ENCODE data around the gene STRN3. TPM values are rescaled to one million over a fixed set of nuclear protein-coding genes. Genes with fewer than 3 reads are reported as not detected.
"Not testable (repeated sequence)": the region's sequence is repeated elsewhere in the genome, so short reads cannot be mapped to it uniquely, and the experiment has no call there.

The STRN3 gene
- total RNA-seq, 2 experiments from 2014 or later, result 22.3 to 25.4 TPM

- H3K9me3 Mint-ChIP-seq, result peaks cover 19% of the 10 kb centered on the region
- POLR2A ChIA-PET, CTCF ChIA-PET, H3K4me3 Mint-ChIP-seq, H3K27ac Mint-ChIP-seq, DNase-seq, H3K27me3 Mint-ChIP-seq: not testable (repeated sequence)
- peaks cover 41% of the 10 kb centered on the region for H3K36me3 Mint-ChIP-seq (ENCODE audit: low read depth)
- H3K4me1 Mint-ChIP-seq, result peaks cover 18% of the 10 kb centered on the region
These were observed 58.6 kb downstream of the STRN3 start for GRCh38 chr14:30967364-30968098.

- peaks cover 41% of the 10 kb centered on the region for H3K36me3 Mint-ChIP-seq (ENCODE audit: low read depth)
- H3K4me1 Mint-ChIP-seq, result peaks cover 18% of the 10 kb centered on the region
- no peaks in the 10 kb centered on the region for H3K27me3 Mint-ChIP-seq
- CTCF ChIA-PET, result no interaction called here
- DNase-seq, result no peak
- no peak overlapping the region for H3K27ac Mint-ChIP-seq
- H3K9me3 Mint-ChIP-seq, result peaks cover 19% of the 10 kb centered on the region
- POLR2A ChIA-PET, result no interaction called here
- no peak overlapping the region for H3K4me3 Mint-ChIP-seq
These were observed 59.5 kb downstream of the STRN3 start for GRCh38 chr14:30966415-30967363.

GRCh38 chr14:30965861-30966260, 60.3 kb downstream of the STRN3 start:
- CTCF ChIA-PET, H3K27me3 Mint-ChIP-seq, DNase-seq, H3K27ac Mint-ChIP-seq, POLR2A ChIA-PET, H3K4me3 Mint-ChIP-seq: not testable (repeated sequence)
- H3K4me1 Mint-ChIP-seq, result peaks cover 18% of the 10 kb centered on the region
- H3K9me3 Mint-ChIP-seq, result peaks cover 19% of the 10 kb centered on the region
- H3K36me3 Mint-ChIP-seq (ENCODE audit: low read depth), result peaks cover 37% of the 10 kb centered on the region

GRCh38 chr14:30962537-30962936, 63.6 kb downstream of the STRN3 start:
- not testable (repeated sequence) for DNase-seq, H3K27me3 Mint-ChIP-seq, H3K27ac Mint-ChIP-seq, H3K4me3 Mint-ChIP-seq
- Mint-ChIP-seq H3K4me1 (peaks cover 17% of the 10 kb centered on the region), H3K9me3 (peaks cover 19% of the 10 kb centered on the region), H3K36me3 (ENCODE audit: low read depth) (peaks cover 37% of the 10 kb centered on the region)
- CTCF ChIA-PET, result interaction anchor here (1.1 kb wide), 1 partner anchor 118 kb away, joined by 4 read pairs; no protein-coding TSS in a partner anchor
- POLR2A ChIA-PET, result interaction anchor here (1.2 kb wide), 1 partner anchor 64 kb away, joined by 3 read pairs; the partner anchor contains the start of gene STRN3

- no peak for DNase-seq
- POLR2A ChIA-PET, result no interaction called here
These were observed 64.8 kb downstream of the STRN3 start for GRCh38 chr14:30961330-30961729.

GRCh38 chr14:30960216-30960615, 66.0 kb downstream of the STRN3 start:
- ChIA-PET POLR2A (no interaction called here), CTCF (interaction anchor here (0.7 kb wide), 1 partner anchor 676 kb away, joined by 3 read pairs; no protein-coding TSS in a partner anchor)
- Mint-ChIP-seq H3K9me3 (peaks cover 3% of the 10 kb centered on the region), H3K36me3 (ENCODE audit: low read depth) (peaks cover 31% of the 10 kb centered on the region), H3K4me3 (no peak overlapping the region), H3K4me1 (peaks cover 9% of the 10 kb centered on the region), H3K27me3 (no peaks in the 10 kb centered on the region), H3K27ac (no peak overlapping the region)
- DNase-seq, result no peak

More at GRCh38 chr14:30961330-30961729, 64.8 kb downstream of the STRN3 start:
- Mint-ChIP-seq H3K4me1 (peaks cover 12% of the 10 kb centered on the region), H3K27ac (no peak overlapping the region), H3K36me3 (ENCODE audit: low read depth) (peaks cover 35% of the 10 kb centered on the region), H3K27me3 (no peaks in the 10 kb centered on the region), H3K9me3 (peaks cover 10% of the 10 kb centered on the region), H3K4me3 (no peak overlapping the region)
- CTCF ChIA-PET, result interaction anchor here (1.1 kb wide), 1 partner anchor 120 kb away, joined by 4 read pairs; no protein-coding TSS in a partner anchor

- POLR2A ChIA-PET, result no interaction called here
- CTCF ChIA-PET, result no interaction called here
- Mint-ChIP-seq H3K36me3 (ENCODE audit: low read depth) (peaks cover 22% of the 10 kb centered on the region), H3K27me3 (no peaks in the 10 kb centered on the region), H3K4me3 (no peak overlapping the region), H3K9me3 (no peaks in the 10 kb centered on the region), H3K4me1 (peaks cover 6% of the 10 kb centered on the region), H3K27ac (no peak overlapping the region)
- no peak for DNase-seq
These were observed 67.4 kb downstream of the STRN3 start for GRCh38 chr14:30958555-30959407.

GRCh38 chr14:30957813-30958370, 68.3 kb downstream of the STRN3 start:
- no peaks in the 10 kb centered on the region for H3K9me3 Mint-ChIP-seq
- H3K27me3 Mint-ChIP-seq, result no peaks in the 10 kb centered on the region
- H3K4me3 Mint-ChIP-seq, result no peak overlapping the region
- H3K27ac Mint-ChIP-seq, result no peak overlapping the region
- peaks cover 16% of the 10 kb centered on the region for H3K36me3 Mint-ChIP-seq (ENCODE audit: low read depth)
- ChIA-PET POLR2A (no interaction called here), CTCF (no interaction called here)
- H3K4me1 Mint-ChIP-seq, result peaks cover 6% of the 10 kb centered on the region
- no peak for DNase-seq

GRCh38 chr14:30949651-30950050, 76.5 kb downstream of the STRN3 start:
- Mint-ChIP-seq H3K4me1 (peaks cover 3% of the 10 kb centered on the region), H3K4me3 (no peak overlapping the region), H3K27me3 (no peaks in the 10 kb centered on the region), H3K9me3 (no peaks in the 10 kb centered on the region), H3K27ac (no peak overlapping the region), H3K36me3 (ENCODE audit: low read depth) (peaks cover 44% of the 10 kb centered on the region)
- DNase-seq, result no peak
- ChIA-PET CTCF (no interaction called here), POLR2A (no interaction called here)

GRCh38 chr14:30943694-30944093, 82.5 kb downstream of the STRN3 start:
- no peak for DNase-seq
- Mint-ChIP-seq H3K4me3 (no peak overlapping the region), H3K27me3 (no peaks in the 10 kb centered on the region), H3K9me3 (no peaks in the 10 kb centered on the region), H3K27ac (no peak overlapping the region), H3K4me1 (no peaks in the 10 kb centered on the region), H3K36me3 (ENCODE audit: low read depth) (peaks cover 43% of the 10 kb centered on the region)
- CTCF ChIA-PET, result no interaction called here
- POLR2A ChIA-PET, result no interaction called here

- H3K36me3 Mint-ChIP-seq (ENCODE audit: low read depth), result peaks cover 29% of the 10 kb centered on the region
- no peak overlapping the region for H3K4me3 Mint-ChIP-seq
- CTCF ChIA-PET, result no interaction called here
- no peaks in the 10 kb centered on the region for H3K4me1 Mint-ChIP-seq
- H3K27me3 Mint-ChIP-seq, result no peaks in the 10 kb centered on the region
- no peak overlapping the region for H3K27ac Mint-ChIP-seq
- no peak for DNase-seq
- no peaks in the 10 kb centered on the region for H3K9me3 Mint-ChIP-seq
- POLR2A ChIA-PET, result no interaction called here
These were observed 85.3 kb downstream of the STRN3 start for GRCh38 chr14:30940886-30941285.

GRCh38 chr14:30938617-30939016, 87.6 kb downstream of the STRN3 start:
- DNase-seq, result no peak
- CTCF ChIA-PET, result no interaction called here
- Mint-ChIP-seq H3K4me3 (no peak overlapping the region), H3K4me1 (no peaks in the 10 kb centered on the region), H3K27me3 (no peaks in the 10 kb centered on the region), H3K9me3 (no peaks in the 10 kb centered on the region), H3K27ac (no peak overlapping the region), H3K36me3 (ENCODE audit: low read depth) (peaks cover 34% of the 10 kb centered on the region)
- POLR2A ChIA-PET, result no interaction called here

Measured in activated CD4-positive, alpha-beta memory T cell treated with anti-CD3 and anti-CD28 coated beads, Interleukin-2, amount 10 ng/mL, durations not matched to agents 7 days and 5 days (primary cell).